ENCODE measurements around the gene GNA14.
"Not testable (repeated sequence)": the region's sequence is repeated elsewhere in the genome, so short reads cannot be mapped to it uniquely, and the experiment has no call there.

GNA14 gene

GRCh38 chr9:77449240-77450084 is 198.7 kb downstream of the GNA14 start:
- no peak for DNase-seq (ENCODE audit: low read depth)

- DNase-seq (ENCODE audit: low read depth): no peak
These were observed 200.5 kb downstream of the GNA14 start for GRCh38 chr9:77447646-77448045.

GRCh38 chr9:77442436-77442835 is 205.7 kb downstream of the GNA14 start:
- DNase-seq (ENCODE audit: low read depth): no peak

- not testable (repeated sequence) for DNase-seq (ENCODE audit: low read depth)
These were observed 207.0 kb downstream of the GNA14 start for GRCh38 chr9:77441124-77441523.

- no peak for DNase-seq (ENCODE audit: low read depth)
These were observed 208.1 kb downstream of the GNA14 start for GRCh38 chr9:77440057-77440456.

- DNase-seq (ENCODE audit: low read depth): no peak
These were observed 209.5 kb downstream of the GNA14 start for GRCh38 chr9:77438653-77439052.

GRCh38 chr9:77435688-77436087 is 212.4 kb downstream of the GNA14 start:
- DNase-seq (ENCODE audit: low read depth): no peak

GRCh38 chr9:77435277-77435676 is 212.8 kb downstream of the GNA14 start:
- no peak for DNase-seq (ENCODE audit: low read depth)

- peak; percentile 23 for DNase-seq (ENCODE audit: low read depth)
These were observed 214.3 kb downstream of the GNA14 start for GRCh38 chr9:77433675-77434445.

GRCh38 chr9:77432053-77432452 is 216.1 kb downstream of the GNA14 start:
- DNase-seq (ENCODE audit: low read depth): no peak

- DNase-seq (ENCODE audit: low read depth): no peak
These were observed 218.2 kb downstream of the GNA14 start for GRCh38 chr9:77429928-77430327.

GRCh38 chr9:77427256-77427927 is 220.7 kb downstream of the GNA14 start:
- no peak for DNase-seq (ENCODE audit: low read depth)

- DNase-seq (ENCODE audit: low read depth): no peak
These were observed 221.4 kb downstream of the GNA14 start for GRCh38 chr9:77426712-77427111.

- no peak for DNase-seq (ENCODE audit: low read depth)
These were observed 223.1 kb downstream of the GNA14 start for GRCh38 chr9:77424993-77425392.

GRCh38 chr9:77423841-77424240 is 224.3 kb downstream of the GNA14 start:
- DNase-seq (ENCODE audit: low read depth): no peak

- DNase-seq (ENCODE audit: low read depth): no peak
These were observed 225.2 kb downstream of the GNA14 start for GRCh38 chr9:77422969-77423368.

- DNase-seq (ENCODE audit: low read depth): no peak
These were observed 226.4 kb downstream of the GNA14 start for GRCh38 chr9:77421506-77422265.

GRCh38 chr9:77420641-77421040 is 227.5 kb downstream of the GNA14 start:
- no peak for DNase-seq (ENCODE audit: low read depth)

GRCh38 chr9:77418226-77418625 is 229.9 kb downstream of the GNA14 start:
- no peak for DNase-seq (ENCODE audit: low read depth)

GRCh38 chr9:77417566-77417965 is 230.6 kb downstream of the GNA14 start:
- DNase-seq (ENCODE audit: low read depth): no peak

GRCh38 chr9:77408521-77408920 is 239.6 kb downstream of the GNA14 start:
- DNase-seq (ENCODE audit: low read depth): not testable (repeated sequence)

- no peak for DNase-seq (ENCODE audit: low read depth)
These were observed 244.9 kb downstream of the GNA14 start for GRCh38 chr9:77403239-77403638.
